GM12874 (cell line): ENCODE results near the gene TESPA1.
A peak's percentile ranks its signal among the peaks of the same experiment; 100 is the strongest.

Experiments
- TF ChIP-seq, protein P1 (sequence below): IDR thresholded peaks from 2 replicates; pipeline ENCODE4 v1.5.1; 2011; ENCODE audit warnings: low read depth, mild to moderate bottlenecking, control low read depth, low read length, moderate library complexity; ENCODE audit not compliant: insufficient read depth

Gene TESPA1

DNA sequence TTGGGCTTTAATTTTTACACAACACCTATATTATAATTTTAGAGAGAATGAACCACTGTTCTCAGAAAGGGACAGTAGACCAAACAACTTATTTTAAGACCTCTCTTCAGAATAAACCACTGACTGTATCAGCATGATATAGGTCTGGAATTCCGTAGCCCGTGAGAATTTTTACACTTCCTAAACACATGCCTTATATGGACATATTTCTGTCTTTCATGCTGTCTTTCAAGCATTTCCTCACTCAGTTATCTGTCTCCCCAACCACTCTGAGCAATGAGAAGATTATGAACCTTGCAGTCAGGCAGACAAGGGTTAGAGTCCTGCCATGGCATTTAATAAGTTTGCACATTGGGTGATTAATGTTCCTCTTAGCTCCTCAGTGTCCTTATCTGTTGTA lies 17.8 kb upstream of the TESPA1 start:
- TF ChIP-seq, protein P1, sequence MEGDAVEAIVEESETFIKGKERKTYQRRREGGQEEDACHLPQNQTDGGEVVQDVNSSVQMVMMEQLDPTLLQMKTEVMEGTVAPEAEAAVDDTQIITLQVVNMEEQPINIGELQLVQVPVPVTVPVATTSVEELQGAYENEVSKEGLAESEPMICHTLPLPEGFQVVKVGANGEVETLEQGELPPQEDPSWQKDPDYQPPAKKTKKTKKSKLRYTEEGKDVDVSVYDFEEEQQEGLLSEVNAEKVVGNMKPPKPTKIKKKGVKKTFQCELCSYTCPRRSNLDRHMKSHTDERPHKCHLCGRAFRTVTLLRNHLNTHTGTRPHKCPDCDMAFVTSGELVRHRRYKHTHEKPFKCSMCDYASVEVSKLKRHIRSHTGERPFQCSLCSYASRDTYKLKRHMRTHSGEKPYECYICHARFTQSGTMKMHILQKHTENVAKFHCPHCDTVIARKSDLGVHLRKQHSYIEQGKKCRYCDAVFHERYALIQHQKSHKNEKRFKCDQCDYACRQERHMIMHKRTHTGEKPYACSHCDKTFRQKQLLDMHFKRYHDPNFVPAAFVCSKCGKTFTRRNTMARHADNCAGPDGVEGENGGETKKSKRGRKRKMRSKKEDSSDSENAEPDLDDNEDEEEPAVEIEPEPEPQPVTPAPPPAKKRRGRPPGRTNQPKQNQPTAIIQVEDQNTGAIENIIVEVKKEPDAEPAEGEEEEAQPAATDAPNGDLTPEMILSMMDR: no peak

DNA sequence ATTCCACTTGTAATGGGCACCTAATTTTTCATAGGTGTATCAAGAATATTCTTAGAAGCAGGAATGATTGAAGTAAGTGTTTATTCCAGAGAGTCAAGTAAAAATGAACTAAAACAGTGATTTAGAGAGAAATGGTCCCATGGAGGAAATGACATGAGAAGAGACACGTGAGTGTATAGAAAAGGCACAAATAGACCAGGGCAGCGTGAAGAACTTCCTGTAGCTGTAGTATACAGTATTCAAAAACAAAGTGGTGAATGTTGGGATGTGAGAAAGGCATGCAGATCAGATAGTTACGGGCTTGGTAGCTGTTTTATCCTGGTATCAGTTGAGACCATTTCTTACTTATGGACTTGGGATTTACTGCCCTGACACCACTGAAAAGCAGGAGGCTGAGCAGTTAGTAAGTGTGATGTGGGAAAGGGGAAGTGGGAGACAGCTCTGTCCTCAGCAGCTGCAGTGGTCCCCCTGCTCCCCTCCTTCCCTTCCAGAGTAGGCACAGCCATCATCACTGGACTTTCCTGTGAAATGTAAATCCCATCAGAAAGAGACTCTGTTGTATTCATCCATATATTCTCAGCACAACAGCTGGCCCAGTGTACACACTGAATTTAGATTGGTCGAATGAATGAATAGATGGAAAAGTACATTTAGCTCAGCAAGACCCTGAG lies 16.8 kb upstream of the TESPA1 start:
- TF ChIP-seq, protein P1: no peak

DNA sequence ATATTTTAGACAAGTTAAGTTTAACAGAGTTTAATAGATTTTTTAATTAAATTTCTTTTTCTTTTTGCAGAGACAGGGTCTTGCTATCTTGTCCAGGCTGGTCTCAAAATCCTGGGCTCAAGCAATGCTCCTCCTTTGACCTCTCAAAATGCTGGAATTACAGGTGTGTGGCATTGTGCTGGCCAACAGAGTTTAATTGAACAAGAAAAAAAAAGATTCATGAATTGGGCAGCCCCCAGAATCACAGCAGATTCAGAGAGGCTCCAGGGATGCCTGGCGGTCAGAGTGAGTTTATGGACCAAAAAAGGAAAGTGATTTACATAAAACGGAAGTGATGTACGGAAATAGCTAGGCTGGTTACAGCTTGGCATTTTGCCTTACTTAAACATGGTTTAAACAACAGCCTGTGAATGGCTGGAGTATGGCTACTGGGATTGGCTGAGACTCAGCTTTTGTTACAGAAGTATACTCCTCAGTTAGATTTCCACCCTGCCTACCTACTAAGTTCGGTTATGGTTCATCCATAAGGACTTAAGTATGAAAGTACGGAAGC lies 14.5 kb upstream of the TESPA1 start:
- TF ChIP-seq, protein P1: no peak

DNA sequence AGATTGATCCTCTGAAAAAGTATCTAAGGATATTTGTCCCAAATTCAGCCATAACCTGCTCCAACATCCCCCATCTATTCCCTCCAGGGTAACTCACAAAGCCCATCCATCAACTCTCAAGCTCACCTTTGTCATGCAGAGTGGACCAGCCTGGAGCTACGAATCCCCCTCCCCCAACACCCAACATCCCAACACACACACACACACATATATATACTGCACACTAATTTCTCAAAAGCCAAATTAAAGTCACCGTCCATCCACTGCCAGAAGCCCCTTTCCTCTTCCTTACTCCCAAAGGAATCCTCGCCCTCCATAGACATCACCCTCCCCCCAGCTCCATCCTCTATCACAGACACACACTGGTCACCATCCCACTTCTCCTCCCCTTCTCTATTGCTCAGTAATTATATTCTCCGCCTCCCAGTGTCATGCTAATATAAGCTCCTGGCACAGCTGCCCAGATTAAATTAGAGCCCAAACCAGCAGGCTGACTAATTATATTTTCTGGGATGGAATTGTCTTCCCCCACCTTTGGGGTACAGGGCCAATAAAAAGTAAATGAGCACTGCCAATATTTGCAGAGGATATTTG lies 13.5 kb upstream of the TESPA1 start:
- TF ChIP-seq, protein P1: no peak

DNA sequence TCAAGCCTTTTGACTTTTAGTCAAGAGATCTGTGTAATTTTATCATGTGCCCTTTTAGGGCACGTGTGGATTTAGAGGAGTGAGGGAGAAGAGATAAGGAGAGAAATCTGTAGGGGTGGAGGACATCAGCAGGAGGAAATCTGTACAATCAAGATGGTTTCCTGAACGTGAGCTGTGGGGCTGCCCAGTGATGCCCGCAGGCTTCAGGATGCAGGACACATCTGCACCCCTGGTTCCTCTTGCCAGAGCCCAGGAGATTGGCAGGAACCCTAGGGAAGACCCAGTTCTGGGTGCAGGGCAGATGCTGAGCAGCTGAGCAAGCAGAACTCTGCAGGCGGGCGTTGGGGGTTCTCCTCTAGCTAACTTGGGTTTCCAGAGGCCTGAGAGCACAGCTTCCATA lies 11.6 kb upstream of the TESPA1 start:
- TF ChIP-seq, protein P1: no peak

DNA sequence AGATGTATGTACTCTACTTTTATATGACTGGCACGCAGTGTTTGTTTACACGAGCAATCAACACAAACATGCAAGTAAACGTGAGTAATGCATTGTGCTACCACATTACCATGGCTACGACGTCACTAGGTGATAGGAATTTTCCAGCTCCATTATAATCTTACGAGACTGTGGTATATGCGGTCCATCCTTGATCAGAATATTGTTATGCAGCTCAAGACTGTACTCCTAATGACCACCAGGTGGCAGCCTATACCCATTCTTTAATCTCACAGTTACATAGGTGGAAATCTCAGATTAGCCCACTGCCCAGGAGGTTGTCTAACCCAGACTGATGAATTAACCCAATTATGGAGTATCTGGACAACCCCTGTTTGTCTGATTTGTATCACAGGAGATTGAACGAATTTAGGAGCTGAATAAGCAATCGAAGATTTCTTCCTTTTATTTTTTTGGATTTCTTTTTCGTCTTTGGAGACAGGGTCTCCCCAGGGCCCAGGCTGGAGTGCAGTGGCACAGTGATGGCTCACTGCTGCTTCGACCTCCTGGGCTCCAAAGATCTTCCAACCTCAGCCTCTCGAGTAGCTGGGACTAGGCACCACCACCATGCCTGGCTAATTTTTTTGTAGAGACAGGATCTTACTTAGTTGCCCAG lies 8.7 kb upstream of the TESPA1 start:
- TF ChIP-seq, protein P1: peak; percentile 58; the same call in 1 of the 2 replicates

DNA sequence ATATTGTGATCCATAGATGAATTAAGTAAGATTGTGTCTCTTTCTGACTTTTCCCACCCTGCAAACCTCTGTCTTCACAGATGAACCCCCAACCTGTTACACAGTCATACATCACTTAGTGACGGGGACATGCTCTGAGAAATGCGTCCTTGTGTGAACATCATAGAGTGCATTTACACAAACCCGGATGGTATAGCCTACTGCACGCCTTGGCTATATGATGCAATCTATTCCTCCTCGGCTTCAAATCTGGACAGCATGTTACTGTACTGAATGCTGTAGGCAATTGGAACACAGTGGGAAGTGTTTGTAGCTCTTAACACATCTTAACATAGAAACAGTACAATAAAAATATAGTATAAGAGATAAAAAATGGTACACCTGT lies 7.4 kb upstream of the TESPA1 start:
- TF ChIP-seq, protein P1: no peak
